NCI-H146 treated with DMSO at 0.1 percent for 48 hours (cell line): ENCODE measurements around the gene PRKCZ.
"Not testable (repeated sequence)": the region's sequence is repeated elsewhere in the genome, so short reads cannot be mapped to it uniquely, and the experiment has no call there.

Experiments used
- DNase-seq: peaks from one replicate; lab custom pipeline; 2025; ENCODE audit not compliant: unreplicated experiment; lab: John Stamatoyannopoulos, UW

Gene PRKCZ

GRCh38 chr1:2112280-2112701 is 62.1 kb downstream of the PRKCZ start:
- DNase-seq, result no peak

- no peak for DNase-seq
Measured at GRCh38 chr1:2113620-2114135, 63.5 kb downstream of the PRKCZ start.

DNA sequence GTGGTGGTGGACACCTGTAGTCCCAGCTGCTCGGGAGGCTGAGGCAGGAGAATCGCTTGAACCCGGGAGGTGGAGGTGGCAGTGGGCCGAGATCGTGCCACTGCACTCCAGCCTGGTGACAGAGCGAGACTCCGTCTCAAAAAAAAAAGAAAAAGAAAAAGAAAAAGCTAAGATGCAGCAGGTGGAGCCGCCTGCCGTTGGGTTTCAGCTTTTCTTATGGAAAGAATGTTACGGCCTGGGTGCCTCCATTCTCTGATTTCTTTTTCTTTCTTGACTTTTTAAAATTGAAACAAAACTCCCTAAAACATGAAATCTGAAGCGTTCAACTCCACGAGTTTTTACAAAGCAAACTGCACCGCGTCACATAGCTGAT is 64.4 kb downstream of the PRKCZ start:
- DNase-seq, result not testable (repeated sequence)

DNA sequence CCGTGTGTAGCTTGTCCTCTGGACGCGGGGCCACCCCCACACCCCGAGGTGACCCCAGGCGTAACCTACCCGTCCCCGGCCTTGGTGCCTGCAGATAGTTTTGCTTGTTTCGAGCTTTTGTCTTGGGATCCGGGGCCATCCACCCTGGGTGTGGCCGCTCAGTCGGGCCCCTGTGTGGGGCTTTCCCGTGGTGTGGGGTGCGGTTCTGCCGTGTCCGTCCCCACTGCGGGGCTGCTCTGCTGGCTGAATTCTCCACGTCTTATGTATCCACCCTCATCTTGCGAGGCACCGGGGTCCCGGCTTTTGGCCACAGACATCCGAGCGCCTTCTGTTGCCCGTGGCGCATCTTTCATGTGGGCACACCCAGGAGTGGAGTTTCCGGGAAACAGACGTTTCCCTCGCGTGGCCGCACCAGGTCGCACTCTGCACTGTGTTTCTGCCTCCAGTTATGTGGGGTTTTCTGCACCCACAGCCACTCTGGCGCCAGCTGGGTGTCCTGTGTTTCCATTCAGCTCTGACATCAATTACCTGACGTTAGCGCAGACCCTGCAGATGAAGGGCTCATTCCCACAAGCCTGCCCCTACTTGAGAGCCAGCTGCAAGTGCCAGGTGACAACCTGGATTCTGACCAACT is 64.9 kb downstream of the PRKCZ start:
- DNase-seq, result no peak

- DNase-seq, result no peak
Measured at GRCh38 chr1:2115702-2116341, 65.6 kb downstream of the PRKCZ start.

DNA sequence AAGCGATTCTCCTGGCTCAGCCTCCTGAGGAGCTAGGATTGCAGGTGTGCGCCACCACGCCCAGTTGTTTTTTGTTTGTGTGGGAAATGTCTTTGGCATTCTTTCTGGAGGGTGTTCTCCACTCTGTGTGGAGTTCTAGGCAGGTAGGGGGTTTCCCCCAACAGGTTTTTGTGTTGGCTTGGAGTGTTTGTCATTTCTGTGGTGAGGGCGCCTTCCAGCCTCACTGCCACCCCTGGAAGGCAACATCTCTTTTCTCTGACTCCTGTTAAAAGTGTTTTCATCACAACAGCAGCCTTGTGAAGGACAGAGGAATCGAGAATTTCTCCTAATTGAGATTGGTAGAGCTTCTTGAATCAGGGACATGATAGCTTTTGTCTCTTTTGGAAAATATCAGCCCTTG is 69.7 kb downstream of the PRKCZ start:
- DNase-seq, result no peak

- DNase-seq, result no peak
Measured at GRCh38 chr1:2121101-2121691, 71.0 kb downstream of the PRKCZ start.

DNA sequence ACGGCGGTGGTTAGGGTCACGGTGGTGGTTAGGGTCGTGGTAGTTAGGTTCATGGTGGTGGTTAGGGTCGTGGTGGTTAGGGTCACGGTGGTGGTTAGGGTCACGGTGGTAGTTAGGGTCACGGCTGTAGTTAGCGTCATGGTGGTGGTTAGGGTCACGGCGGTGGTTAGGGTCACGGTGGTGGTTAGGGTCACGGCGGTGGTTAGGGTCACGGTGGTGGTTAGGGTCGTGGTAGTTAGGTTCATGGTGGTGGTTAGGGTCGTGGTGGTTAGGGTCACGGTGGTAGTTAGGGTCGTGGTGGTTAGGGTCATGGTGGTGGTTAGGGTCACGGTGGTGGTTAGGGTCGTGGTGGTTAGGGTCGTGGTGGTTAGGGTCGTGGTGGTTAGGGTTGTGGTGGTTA is 71.6 kb downstream of the PRKCZ start:
- DNase-seq, result not testable (repeated sequence)

DNA sequence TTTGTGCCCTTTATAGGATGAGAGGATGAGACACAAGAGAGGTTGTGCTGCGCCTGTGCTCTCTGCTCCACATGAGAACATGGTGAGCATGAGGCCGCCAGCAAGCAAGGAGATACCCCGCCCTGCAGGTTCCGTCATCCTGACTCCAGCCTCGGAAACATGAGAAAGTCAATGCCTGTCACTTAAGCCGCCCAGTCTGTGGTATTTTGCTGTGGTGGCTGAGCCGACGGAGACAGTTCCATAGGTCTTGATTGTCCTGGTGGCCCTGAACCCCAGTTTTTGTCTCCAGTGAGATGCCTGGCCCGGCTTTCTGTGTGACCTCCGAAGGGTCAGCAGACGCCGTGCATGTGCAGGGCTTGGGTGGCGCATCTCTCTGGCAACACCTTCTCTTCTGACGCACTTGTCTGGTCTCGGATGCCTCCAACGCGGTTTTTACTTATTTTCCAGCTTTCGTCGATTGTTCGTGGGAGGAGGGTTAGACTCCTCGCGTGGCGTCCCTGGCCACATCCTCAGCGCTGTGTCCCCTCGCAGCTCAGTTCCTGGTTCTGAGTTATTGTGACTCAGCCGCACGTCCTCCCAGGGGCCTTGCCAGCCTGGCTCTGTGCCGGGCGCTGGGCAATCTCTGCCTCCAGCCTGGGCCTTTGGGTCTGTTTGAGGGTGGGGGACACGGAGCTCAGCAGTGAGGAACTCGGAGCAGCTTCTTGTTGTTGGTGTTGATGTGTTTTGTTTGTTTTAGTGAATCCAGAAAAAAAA is 74.4 kb downstream of the PRKCZ start:
- no peak for DNase-seq

GRCh38 chr1:2125350-2126211 is 75.4 kb downstream of the PRKCZ start:
- DNase-seq, result no peak

DNA sequence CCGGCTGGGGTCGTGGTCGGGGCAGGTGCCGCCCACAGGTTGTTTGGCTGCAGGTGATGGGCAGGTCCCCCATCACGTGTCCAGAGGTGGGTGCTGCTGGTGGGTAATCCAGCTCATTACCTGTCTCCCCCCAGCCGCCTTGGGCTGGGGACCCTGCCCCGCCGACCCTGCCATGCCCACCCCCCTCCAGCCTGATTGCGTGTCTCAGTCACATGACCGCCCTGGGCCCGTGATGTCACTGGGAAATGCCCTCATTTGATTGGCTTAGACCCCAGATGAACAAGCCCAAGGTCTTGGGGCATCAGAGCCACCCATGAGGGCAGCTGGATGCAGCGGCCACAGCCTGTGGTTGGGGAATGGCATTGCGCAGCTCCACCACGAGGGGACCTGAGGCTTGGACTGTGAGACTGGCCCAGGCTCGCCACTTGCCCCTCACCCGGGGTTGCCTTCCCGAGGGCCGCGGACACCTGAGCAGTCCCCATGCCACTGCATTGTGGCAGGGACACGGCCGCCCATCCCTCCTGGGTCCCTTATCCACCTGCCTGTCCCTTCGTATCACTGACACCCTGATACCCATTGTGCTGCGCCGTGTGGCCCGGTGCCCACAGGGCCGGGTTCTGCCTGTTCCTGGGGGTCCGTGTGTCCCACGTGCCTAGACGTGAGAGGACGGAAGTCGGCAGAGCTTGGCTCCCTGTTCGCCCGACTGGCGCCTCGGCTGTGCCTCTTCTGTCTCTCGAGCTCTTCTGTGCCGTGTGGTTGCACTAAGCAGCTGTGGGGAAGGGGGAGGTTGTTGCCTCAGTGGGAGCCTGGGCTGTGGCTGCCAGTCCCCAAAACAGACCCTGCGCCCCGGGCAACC is 76.3 kb downstream of the PRKCZ start:
- no peak for DNase-seq

GRCh38 chr1:2127187-2128145 is 77.3 kb downstream of the PRKCZ start:
- DNase-seq, result no peak

DNA sequence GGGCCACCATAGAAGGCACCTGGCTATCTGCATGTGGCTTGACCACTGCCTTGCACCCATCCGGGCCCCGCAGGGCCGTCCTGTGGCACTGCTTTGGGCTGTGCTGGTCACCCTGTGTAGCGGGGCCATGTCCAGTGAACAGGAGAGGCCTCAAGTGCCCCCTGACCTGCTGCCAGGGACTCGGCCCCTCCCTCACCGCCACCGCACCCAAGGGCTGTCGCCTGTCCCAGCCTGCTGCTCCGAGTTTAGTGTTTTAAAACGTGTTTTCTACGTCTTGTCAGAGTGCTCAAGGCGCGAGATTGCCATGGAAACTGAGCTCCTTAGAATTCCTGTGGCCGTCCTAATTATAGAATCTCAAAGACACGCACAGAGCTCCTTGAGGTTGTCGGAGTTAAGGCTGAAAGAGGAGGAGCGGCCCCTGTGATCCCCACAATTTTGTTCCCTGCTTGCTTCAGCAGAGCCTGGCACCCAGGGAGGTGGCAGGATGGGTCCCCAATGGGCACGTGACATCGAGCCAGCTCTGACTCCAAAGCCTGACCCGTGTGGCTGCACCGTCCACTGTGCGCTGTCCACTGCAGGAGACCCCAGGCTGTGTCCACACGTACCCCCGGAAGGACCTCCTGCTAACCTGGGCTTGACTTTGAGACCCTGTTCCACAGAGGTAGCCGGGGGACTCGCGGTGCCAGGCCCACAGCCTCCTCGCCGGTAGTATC is 78.1 kb downstream of the PRKCZ start:
- no peak for DNase-seq

- no peak for DNase-seq
Measured at GRCh38 chr1:2129256-2129943, 79.2 kb downstream of the PRKCZ start.

DNA sequence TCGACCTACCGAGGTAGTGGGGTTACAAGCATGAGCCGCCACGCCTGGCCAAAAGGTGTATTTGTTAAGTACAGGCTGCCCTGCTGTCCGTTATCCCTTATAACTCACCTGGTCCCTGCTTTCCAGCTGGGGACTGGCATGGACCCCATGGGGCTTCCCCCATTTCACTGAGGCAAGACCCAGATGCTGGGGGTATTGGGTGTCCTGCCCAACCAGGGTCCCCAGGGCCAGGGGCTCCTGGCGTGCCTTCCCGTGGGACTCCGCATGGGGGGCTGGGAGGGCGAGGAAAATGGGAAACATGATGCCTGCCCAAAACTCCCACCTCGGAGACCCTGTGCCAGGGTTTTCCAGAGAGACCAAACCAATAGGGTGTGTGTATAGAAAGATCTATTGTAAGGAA is 79.9 kb downstream of the PRKCZ start:
- no peak for DNase-seq

- DNase-seq, result no peak
Measured at GRCh38 chr1:2130871-2131289, 80.7 kb downstream of the PRKCZ start.

GRCh38 chr1:2132222-2133038 is 82.2 kb downstream of the PRKCZ start:
- DNase-seq, result no peak
